Measurements from ENCODE around the gene ASF1B.

Gene ASF1B

DNA sequence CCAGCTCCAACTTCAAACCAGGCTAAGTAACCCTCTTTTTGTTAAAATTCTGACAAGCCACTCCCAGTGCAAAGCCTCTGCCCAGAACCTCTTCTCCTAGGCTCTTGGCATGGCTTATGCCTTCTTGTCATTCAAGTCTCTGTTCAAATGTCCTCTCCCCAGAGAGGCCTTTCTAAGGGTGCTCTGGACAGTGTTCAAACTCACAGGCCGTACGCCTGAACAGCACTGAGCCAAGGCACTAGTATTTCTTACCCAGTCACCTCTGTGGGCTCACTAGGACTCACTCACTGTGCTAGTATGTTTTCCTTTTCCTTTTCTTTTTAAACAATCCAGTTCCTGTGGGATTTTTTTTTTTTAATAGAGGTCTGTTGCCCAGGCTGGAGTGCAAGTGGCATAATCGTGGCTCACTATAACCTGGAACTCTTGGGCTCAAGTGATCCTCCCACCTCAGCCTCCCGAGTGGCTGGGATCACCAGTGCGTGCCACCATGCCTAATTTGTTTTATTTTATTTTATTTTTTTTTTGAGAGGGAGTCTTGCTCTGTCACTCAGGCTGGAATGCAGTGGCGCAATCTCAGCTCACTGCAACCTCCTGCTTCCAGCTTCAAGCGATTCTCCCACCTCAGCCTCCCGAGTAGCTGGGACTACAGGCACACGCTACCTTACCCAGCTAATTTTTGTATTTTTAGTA is 2.3 kb upstream of the ASF1B start:
- ATAC-seq (no peak), DNase-seq (no peak)

GRCh38 chr19:14135985-14136508 is 342 bp downstream of the ASF1B start:
- DNase-seq (no peak), ATAC-seq (peak; percentile 0)

DNA sequence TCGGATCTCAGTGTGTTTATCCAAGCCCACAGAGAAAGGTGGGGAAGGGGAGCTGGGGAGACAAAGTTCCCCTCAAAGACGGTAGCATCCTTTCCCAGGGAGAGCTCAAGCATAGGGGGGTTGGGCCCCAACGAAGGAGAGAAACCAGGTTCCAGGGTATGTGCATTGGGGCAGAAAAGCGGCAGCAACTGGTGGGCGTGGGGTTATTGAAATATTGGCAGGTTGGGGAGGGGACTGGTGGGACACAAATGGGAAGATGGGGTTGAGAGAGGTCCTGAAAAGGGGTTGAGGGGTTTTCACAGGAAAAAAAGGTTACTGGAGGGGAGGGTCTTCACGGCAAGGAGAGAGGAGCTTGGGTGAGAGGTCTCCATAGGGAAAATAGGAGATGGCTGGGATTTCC is 1.0 kb downstream of the ASF1B start:
- ATAC-seq = no peak

GRCh38 chr19:14127929-14128509 is 8.4 kb downstream of the ASF1B start:
- DNase-seq = no peak
- ATAC-seq = no peak

More for the DNA sequence above, 1.0 kb downstream of the ASF1B start:
- DNase-seq = no peak

GRCh38 chr19:14127176-14127575 is 9.2 kb downstream of the ASF1B start:
- no peak for DNase-seq
- ATAC-seq = no peak

DNA sequence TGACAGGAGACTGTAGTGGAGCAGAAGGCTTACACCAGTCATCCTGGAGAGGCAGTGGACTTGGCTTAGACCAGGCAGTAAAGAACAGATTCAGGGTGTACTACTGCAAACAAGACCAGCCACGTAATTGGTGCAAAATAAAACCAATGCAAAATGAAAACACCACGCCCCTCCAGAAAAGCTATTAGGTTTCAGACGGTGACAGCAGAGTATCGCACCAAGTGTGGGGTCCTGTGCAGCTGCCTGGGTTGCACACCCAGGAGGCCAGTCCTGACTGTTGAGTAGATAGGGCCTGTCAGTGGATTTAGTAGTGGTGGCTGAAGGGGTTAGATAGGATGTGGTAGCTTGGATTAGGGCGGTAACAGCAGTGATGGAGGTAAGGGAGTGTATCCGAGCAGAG is 13.5 kb downstream of the ASF1B start:
- DNase-seq = no peak
- no peak for ATAC-seq

DNA sequence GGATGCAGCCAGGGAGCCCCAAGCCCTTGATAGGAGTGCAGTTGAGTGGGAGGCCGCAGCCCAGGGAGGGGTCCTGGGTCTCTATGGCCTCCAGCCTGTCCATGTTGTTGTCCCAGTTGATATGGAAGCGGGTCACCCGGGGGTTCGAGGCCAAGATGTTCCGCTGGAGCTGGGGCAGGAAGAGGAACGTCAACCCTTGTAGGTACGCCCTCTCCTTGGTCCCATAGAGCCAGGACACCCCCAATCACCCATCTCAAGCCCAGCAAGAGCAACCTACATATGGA is 15.9 kb downstream of the ASF1B start:
- no peak for DNase-seq
- no peak for ATAC-seq

DNA sequence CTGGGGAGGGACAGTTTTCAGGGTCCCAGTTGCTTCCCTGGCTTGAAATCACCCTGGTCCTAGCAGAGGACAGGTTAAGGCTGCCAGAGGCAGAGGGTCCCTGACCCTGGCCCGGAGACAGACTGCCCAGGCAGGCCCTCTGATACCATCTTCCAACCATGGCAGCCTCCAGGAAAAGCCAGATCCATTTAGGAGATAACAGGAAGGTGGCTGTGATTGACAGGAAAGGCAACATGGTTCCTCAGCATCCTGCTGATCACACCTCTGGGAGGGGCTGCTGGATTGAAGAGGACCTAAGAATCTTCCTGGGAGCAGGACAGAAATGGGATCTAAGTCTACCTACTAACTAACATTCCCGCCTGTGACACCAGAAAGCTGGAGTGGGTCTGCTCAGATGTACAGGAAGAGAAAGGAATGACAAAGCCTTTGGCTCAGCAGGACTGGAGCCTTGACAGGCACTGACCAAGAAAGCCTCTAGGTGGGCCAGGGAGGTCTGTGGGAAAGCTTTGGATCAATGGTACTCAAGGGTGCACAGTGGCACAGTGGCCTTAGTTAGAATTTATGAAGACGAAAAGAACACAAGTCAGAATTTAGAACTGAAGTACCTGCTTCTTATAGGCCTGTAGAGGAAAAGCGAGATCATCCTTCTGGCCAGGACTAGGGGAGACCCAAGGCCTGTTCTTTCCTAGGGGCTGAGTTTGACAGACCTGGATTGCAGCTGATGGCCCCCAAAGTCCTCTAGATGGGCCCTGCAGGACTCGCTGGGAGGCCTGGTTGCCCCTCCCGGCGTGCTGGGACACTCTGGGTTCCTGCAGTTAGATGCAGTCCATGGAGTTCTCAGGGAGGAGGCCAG is 16.5 kb downstream of the ASF1B start:
- DNase-seq (no peak), ATAC-seq (no peak)

DNA sequence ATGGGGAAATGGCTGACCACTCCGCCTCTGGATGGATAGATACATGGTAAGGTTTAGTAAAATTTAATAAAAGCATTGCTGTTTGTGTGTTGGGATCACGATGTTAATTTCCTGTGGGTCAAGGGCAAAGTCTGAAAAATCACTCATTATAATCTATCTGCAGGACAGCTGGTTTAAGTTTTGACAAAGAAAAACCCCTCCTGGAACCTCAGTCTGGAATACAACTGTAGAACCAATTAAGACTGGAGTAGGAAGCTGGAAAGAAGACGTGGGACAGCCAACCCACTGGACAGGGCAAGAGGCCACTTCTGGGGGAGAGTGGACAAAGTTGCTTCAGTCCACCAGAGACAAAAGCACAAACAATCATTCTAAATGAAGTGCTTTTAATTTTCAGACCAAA is 17.2 kb downstream of the ASF1B start:
- DNase-seq (no peak), ATAC-seq (no peak)

- ATAC-seq (no peak), DNase-seq (peak; percentile 53)
Measured at GRCh38 chr19:14118165-14119051, 18.0 kb downstream of the ASF1B start.

- peak; percentile 96 for ATAC-seq
- peak; percentile 98 for DNase-seq
Measured at GRCh38 chr19:14117668-14118164, 18.7 kb downstream of the ASF1B start, which contains the start of gene PRKACA. PRKACA (minus strand) TSS chr19:14117762; CDS start chr19:14117547, 215 bp downstream.

- DNase-seq = peak; percentile 34
- ATAC-seq = peak; percentile 1
Measured at GRCh38 chr19:14116918-14117578, 19.3 kb downstream of the ASF1B start.

DNA sequence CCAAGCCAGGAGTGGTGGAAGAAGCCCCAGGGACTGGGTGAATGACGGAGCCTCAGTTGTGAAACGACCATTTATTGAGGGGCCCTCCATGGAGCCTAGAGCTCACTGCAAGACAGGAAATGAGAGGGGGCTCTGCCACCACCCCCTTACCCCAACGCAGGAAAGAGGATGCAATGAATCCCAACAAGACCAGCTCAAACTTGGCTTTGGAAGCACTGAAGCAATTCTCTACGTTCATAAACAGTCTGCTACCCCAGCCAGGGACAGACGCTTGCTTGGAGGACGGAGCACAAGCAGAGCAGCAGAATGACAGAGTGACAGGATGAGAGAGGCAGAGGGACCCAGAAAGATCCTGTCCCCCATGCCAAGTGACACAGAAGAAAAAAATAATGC is 19.9 kb downstream of the ASF1B start:
- no peak for DNase-seq
- ATAC-seq = no peak

- DNase-seq (no peak), ATAC-seq (no peak)
Measured at GRCh38 chr19:14115756-14116155, 20.6 kb downstream of the ASF1B start.

GRCh38 chr19:14114854-14115253 is 21.5 kb downstream of the ASF1B start:
- no peak for ATAC-seq
- DNase-seq = peak; percentile 75

DNA sequence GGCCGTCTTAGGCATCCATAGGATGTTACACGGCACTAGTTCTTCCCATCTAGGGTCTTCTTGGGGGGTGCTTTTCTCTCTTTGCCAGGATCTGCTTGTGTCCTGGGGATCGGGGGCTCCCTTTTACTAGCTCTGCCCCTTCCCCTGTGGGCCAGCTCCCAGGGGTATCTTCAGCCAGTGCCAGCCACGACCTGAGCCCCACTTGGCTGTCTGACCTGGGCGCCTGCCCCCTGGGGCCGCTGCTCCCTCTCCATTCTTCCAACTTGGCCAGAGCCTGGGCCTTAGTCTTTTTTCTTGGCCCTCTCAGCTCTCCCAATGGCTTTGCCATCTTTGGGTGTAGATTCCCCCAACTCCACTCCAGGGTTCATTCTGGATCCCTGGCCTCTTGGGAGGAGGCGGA is 21.9 kb downstream of the ASF1B start:
- DNase-seq = no peak
- no peak for ATAC-seq

- DNase-seq = peak; percentile 76
- ATAC-seq = no peak
Measured at GRCh38 chr19:14113762-14114414, 22.5 kb downstream of the ASF1B start.

DNA sequence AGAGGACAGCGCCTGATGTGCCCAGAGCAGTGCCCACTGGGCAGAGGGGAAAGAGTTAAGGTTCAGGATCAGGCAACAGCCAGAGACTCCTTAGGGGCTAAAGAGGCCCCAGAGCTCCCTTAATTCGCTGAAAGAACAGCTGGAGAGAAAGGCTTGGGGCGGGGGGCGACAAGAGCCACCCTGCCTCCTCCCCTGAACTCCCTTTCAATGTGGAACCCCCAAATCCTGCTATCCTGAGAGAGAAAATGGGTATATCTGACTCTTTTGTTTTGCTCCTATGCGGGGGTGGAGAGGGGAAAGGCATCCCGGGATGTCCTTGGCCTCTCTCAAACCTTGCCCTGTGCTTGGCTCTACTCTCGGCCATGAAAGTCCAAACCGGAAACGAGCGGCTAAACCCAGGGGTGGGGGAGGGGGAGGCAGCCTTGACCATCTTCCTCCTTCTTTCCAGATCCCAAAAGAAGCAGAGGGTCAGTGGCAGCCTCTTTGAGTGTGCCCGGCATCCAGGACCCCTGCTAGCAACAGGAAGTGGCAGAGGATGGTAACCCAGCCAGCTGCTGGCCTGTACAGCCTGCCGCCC is 23.5 kb downstream of the ASF1B start:
- no peak for ATAC-seq
- no peak for DNase-seq

GRCh38 chr19:14112051-14112808 is 24.2 kb downstream of the ASF1B start:
- DNase-seq = no peak
- no peak for ATAC-seq

DNA sequence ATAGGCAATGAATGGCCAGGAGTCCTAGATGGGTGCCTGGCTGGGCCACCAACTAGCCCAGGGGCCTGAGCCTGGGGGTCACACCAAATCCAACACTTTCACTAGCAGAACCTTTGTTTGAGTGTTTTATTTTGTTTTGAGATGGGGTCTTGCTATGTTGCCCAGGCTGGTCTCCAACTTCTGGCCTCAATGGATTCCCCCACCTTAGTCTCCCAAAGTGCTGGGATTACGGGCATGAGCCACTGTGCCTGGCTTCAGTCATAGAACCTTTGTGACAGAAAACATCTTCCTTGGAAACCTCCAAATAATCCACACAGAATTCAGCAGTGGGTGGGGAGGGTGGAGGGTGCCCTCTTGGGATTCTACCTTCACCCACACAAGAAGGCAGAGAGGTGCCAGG is 24.9 kb downstream of the ASF1B start:
- ATAC-seq (no peak), DNase-seq (no peak)
